Pancreas (tissue), 10 donors: Measurements from ENCODE around the gene PYGO2. TPM values are rescaled to one million over a fixed set of nuclear protein-coding genes. Genes with fewer than 3 reads are reported as not detected.
A peak's percentile ranks its signal among the peaks of the same experiment; 100 is the strongest.

Experiments used
- ATAC-seq, 4 donors: fragments of 200-7000 bp; cut with Tn5 transposase; one replicate each; pipeline versions ENCODE4 v1.8.0 to v1.9.1; 2020; ENCODE audit warnings: mild to moderate bottlenecking in 4 of 4, moderate library complexity in 4 of 4
- DNase-seq, 6 donors: peaks; one replicate each; pipeline ENCODE4 v3.0.0-alpha.2; 2020
- FAIRE-seq: peaks from 2 replicates; lab custom pipeline; 2012; peaks lifted over from hg19 to GRCh38; lab: Jason Lieb, UNC
- H3K27ac ChIP-seq, 4 donors: fragments of 200-600 bp; sonication (generic); 1 replicate in 3 of 4; 2 replicates in 1 of 4; pipeline versions ENCODE4 v1.5.0 to v1.8.0; 2020
- H3K27me3 ChIP-seq, 4 donors: fragments of 200-600 bp; one replicate each; pipeline ENCODE4 v1.8.0; 2021
- H3K36me3 ChIP-seq, 3 donors: fragments of 200-600 bp; sonication (generic) in 1 of 3; one replicate each; pipeline versions ENCODE4 v1.5.0 to v1.8.0; 2020 to 2021
- H3K4me1 ChIP-seq, 3 donors: fragments of 200-600 bp; one replicate each; pipeline ENCODE4 v1.8.0; 2021
- H3K4me3 ChIP-seq, 4 donors: fragments of 200-600 bp; sonication (generic) in 2 of 4; one replicate each; pipeline versions ENCODE4 v1.5.0 to v1.8.0; 2020 to 2021
- H3K9me3 ChIP-seq, 4 donors: fragments of 200-600 bp; one replicate each; pipeline ENCODE4 v1.8.0; 2021
- CTCF ChIP-seq, 4 donors: fragments of 200-600 bp; sonication (generic) in 3 of 4; IDR thresholded peaks; one replicate each; pipeline versions ENCODE4 v1.5.0 to v1.8.0; 2021; ENCODE audit warnings: antibody characterized with exemption in 4 of 4
- WGBS, 2 donors: extraction: QIAGEN DNeasy Blood & Tissue Kit; methylation state at CpG; one replicate each; pipeline ENCODE4 v1.1.7; 2013; 5-methylcytosine and 5-hydroxymethylcytosine counted together
- intact Hi-C, 3 donors: fragments of 100-400 bp; cut with DNase I; formaldehyde crosslinking; loops; one replicate each; pipeline versions ENCODE4 v1.11.1 to v1.14.2; 2022
- polyA plus RNA-seq, 2 donors: library from polyadenylated mRNA; stranded (reverse); fragments of 200-250 nt; gene quantifications; one replicate each; pipeline ENCODE4 v1.2.3, GENCODE V29; 2013
- total RNA-seq, 6 donors: library from RNA; stranded (reverse); fragmentation: NEBNext Ultra II Directional in 4 of 6; extraction: Animal tissue kit (Norgen Biotek cat#: 25700) in 4 of 6; gene quantifications; one replicate each; pipeline versions ENCODE4 v1.2.1 to v1.2.4, GENCODE V29; 2021 to 2023
- donor health status: healthy with polysubstance abuse.
- donor health status: DM: no; HTN: no; CAD: no; lungs with moderate emphysema.
- donor health status: DM: no; HTN: no; CAD: no.
- donor health status: control.
- donor health status: control.
- donor health status: Bipolar disorder and iron deficiency.
- donor health status: DM: yes; HTN: yes; CAD: no.
- donor health status: DM: no; HTN: no; CAD: no.
- donor health status: DM: no; HTN: no; CAD: no.
- donor health status: DM: yes; HTN: yes; CAD: no.

PYGO2 gene
- total and polyA plus RNA-seq, 8 donors: 8.1 to 19.5 (median 12.1) TPM

- 0 to 1% methylated on average over 36 of the region's 36 CpGs for WGBS, 2 donors
- no peak for TF ChIP-seq CTCF (IDR thresholded peaks at IDR 0.05)
Observed at GRCh38 chr1:154937085-154937987, 24.2 kb downstream of the PYGO2 start.

GRCh38 chr1:154936555-154937084, 25.0 kb downstream of the PYGO2 start, which contains the start of gene PMVK:
Gene PMVK, minus strand, starts transcription at chr1:154936719. Its CDS starts 34 bp downstream, at chr1:154936685.
- H3K27ac ChIP-seq: peak within 1 kb of the TSS; percentile 97 to 100 (median 98)
- FAIRE-seq (no peak), ATAC-seq (peak; percentile 91 to 96 (median 92)), DNase-seq (peak; percentile 92 to 98 (median 94))
- H3K4me3 ChIP-seq: peak within 1 kb of the TSS; percentile 34 to 54 (median 51)
- intact Hi-C loops: no loop called here
- no peaks in the 10 kb centered on the region for H3K27me3 ChIP-seq
- H3K4me1 ChIP-seq: peaks cover 8 to 13% (median 13%) of the 10 kb centered on the region in 3 donors
- H3K9me3 ChIP-seq: no peaks in the 10 kb centered on the region
- no peaks in the 10 kb centered on the region for H3K36me3 ChIP-seq
- no peak for TF ChIP-seq CTCF (IDR thresholded peaks at IDR 0.05)
- 0% methylated on average over 43 to 45 of the region's 45 CpGs for WGBS, 2 donors

More at GRCh38 chr1:154937085-154937987, 24.2 kb downstream of the PYGO2 start:
- DNase-seq: peak; percentile 87 to 94 (median 90)
- H3K4me1 ChIP-seq: peaks cover 8 to 20% (median 13%) of the 10 kb centered on the region in 3 donors
- intact Hi-C loops: no loop called here
- H3K9me3 ChIP-seq: no peaks in the 10 kb centered on the region
- peak overlapping the region; percentile 97 to 100 (median 98) for H3K27ac ChIP-seq
- H3K4me3 ChIP-seq: peak overlapping the region; percentile 23 to 54 (median 51)
- peak; percentile 81 to 88 (median 83) for ATAC-seq
- H3K36me3 ChIP-seq: no peaks in the 10 kb centered on the region
- H3K27me3 ChIP-seq: no peaks in the 10 kb centered on the region
- no peak for FAIRE-seq

- no peak for FAIRE-seq
- TF ChIP-seq CTCF (IDR thresholded peaks at IDR 0.05): no peak
- Histone ChIP-seq H3K9me3 (no peaks in the 10 kb centered on the region), H3K4me1 (peaks cover 8 to 13% (median 11%) of the 10 kb centered on the region in 3 donors), H3K4me3 (peak overlapping the region; percentile 34 to 54 (median 51)), H3K36me3 (no peaks in the 10 kb centered on the region), H3K27ac (peak overlapping the region; percentile 97 to 100 (median 98)), H3K27me3 (no peaks in the 10 kb centered on the region)
- no peak for ATAC-seq
- DNase-seq: no peak
- 30 to 37% methylated on average over 27 of the region's 27 CpGs for WGBS, 2 donors
- intact Hi-C loops: no loop called here
Observed at GRCh38 chr1:154935749-154936554, 25.6 kb downstream of the PYGO2 start.

GRCh38 chr1:154934358-154934948, 27.1 kb downstream of the PYGO2 start:
- no peak for ATAC-seq
- no peaks in the 10 kb centered on the region for H3K9me3 ChIP-seq
- intact Hi-C loops: no loop called here
- DNase-seq: no peak
- TF ChIP-seq CTCF (IDR thresholded peaks at IDR 0.05): no peak
- H3K27me3 ChIP-seq: no peaks in the 10 kb centered on the region
- 97 to 99% methylated on average over 5 of the region's 5 CpGs for WGBS, 2 donors
- H3K27ac ChIP-seq: no peak overlapping the region
- peaks cover 8 to 13% (median 11%) of the 10 kb centered on the region in 3 donors for H3K4me1 ChIP-seq
- FAIRE-seq: no peak
- H3K4me3 ChIP-seq: no peak overlapping the region
- no peaks in the 10 kb centered on the region for H3K36me3 ChIP-seq
